HCEC 1CT (cell line): ENCODE data around the gene PIPOX.

Experiments used
- DNase-seq: peaks from one replicate; pipeline ENCODE4 v3.0.0-alpha.2; 2017

Gene PIPOX

GRCh38 chr17:29048440-29049368 lies 5.8 kb downstream of the PIPOX start:
- no peak for DNase-seq

DNA sequence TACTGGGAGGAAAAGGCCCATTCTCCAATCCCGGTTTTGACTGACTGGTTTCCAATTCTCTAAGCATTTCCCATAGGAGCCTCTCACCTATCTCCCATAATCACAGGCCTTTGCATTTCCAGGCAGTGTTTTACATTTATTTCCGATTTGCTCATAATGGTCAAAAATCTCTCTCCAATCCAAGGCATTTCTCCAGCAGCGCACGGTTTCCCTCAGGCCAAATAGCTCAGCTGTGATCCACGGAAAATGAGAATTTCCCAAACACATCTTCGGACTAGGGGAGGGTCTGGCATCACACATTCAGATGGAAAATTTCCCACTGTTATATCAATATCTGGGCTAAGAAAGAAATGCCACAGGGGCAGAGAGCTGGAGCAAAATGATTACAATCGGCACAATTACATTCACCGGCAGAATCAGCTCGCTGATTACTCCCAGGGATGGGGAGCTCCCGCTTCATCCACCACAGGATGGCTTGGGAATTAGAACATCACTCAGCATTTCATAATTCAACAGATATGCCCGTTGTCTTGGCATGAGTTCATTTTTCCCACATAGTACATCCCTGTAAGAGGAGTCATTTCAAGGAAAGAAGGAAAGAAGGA lies 6.7 kb downstream of the PIPOX start:
- DNase-seq = no peak

GRCh38 chr17:29050176-29050575 lies 7.2 kb downstream of the PIPOX start:
- DNase-seq = no peak

GRCh38 chr17:29051194-29051593 lies 8.3 kb downstream of the PIPOX start:
- no peak for DNase-seq

- DNase-seq = no peak
Observed at GRCh38 chr17:29051731-29052130, 8.8 kb downstream of the PIPOX start.

GRCh38 chr17:29054835-29055234 lies 11.9 kb downstream of the PIPOX start:
- DNase-seq = no peak

- no peak for DNase-seq
Observed at GRCh38 chr17:29057361-29057760, 14.4 kb downstream of the PIPOX start.

- no peak for DNase-seq
Observed at GRCh38 chr17:29058391-29058790, 15.4 kb downstream of the PIPOX start.

- peak; percentile 43 for DNase-seq
Observed at GRCh38 chr17:29059281-29059680, 16.3 kb downstream of the PIPOX start.

DNA sequence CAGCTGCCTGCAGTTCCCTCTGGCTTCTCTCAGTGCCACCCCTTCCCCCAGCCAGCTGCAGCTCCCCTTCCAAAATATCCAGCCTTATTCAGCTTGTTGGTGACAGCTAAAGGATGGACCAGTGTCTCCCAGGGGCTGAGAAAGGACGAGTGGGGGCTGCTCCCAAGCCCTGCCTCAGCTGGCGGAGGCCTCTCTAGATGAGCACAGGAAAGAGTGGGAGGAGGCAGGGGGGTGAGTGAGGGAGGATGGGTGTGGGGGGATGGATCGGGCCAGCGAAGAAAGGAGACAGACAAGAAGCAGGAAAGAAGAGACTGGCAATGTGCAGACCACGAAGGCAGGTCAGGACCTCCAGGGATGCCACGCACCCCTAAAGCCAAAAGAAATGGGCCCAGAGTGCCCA lies 17.5 kb downstream of the PIPOX start:
- DNase-seq = no peak

DNA sequence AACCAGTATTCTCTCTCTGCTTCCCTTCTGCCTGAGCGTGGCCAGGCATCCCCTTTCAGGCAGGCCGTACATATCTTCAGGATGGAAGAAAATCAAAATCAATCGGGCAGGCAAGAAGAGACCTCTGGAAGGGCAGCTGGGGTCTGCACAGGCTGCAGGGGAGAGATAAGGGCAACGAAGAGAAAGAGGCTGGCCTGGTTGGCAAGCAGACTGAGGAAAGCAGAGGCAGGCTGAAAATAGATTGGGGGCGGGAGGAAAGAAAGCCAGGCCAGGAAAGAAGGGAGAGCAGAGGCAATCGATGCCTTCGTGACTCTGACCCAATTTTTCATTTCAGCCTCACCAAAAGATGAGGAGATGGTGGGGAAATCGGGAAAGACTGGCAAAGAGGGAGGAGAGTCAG lies 18.1 kb downstream of the PIPOX start:
- no peak for DNase-seq

DNA sequence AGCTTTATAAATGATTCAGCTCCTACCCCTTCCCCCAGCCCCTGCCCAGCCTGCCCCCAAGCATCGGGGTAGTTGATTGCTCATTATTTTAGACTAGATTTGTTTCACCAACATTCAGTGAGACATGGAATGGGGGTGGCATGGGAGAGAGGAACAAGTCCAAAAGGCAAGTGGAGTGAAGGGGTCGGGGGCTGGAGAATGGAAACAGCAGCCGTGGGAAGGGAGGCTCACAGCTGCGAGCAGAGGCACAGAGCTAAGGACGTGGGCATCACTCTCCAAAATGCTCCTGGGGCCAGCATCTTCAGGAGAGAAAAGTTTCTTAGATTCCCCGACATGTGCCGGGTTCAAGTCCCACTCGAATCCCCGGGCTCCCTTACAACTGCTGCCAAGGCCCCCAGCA lies 19.3 kb downstream of the PIPOX start:
- no peak for DNase-seq

DNA sequence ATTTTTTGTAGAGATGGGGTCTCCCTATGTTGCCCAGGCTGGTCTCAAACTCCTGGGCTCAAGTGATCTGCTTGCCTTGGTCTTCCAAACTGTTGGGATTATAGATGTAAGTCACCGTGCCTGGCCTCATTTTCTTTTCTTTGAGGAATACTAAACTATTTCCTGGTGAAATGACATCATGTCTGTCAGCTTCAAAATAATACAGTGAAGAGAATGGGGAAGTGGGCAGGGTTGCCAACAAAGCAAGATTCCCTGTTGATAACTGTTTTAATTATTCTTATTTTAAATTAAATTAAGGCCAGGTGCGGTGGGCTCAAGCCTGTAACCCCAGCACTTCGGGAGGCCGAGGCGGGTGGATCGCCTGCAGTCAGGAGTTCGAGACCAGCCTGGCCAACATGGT lies 21.1 kb downstream of the PIPOX start:
- no peak for DNase-seq

DNA sequence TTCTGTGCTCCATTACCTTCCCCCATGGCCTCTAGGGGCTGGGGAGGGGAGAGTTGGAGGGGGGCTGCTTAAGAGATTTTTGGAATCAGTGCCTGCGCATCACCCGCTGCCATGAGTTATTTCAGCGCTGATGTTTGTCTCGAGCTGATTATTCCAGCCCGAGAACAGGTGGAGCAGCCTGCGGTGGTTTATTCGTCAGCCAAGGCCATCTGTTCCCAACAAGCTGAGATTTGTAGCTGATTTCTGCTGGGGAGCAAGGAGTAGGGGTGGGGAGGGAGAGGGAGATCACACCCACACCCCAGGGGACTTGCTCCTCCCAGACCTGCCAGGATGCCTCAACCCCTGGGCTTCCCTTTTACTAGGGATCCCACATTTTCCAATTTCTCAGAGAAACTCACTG lies 23.1 kb downstream of the PIPOX start:
- DNase-seq = no peak

DNA sequence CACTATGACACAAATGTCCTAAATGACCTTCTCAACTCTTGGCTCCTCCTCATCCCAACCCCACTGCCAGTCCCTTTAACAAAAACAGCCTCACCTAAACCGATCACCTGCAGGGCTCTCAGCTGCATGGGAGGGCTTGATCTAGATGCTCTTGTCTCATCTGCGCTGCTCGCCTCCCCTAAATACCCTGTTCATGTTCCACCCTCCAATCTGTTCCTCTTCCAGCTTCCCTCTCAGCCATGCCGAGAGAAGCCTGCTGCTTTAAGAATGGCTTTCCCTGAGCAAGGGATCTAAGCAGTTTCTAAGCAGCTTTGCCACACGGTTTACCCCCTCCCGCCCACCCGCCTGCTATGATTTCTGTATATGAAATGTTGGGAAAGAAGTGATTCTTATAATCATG lies 23.7 kb downstream of the PIPOX start:
- DNase-seq = no peak

- DNase-seq = no peak
Observed at GRCh38 chr17:29068818-29069217, 25.9 kb downstream of the PIPOX start.

DNA sequence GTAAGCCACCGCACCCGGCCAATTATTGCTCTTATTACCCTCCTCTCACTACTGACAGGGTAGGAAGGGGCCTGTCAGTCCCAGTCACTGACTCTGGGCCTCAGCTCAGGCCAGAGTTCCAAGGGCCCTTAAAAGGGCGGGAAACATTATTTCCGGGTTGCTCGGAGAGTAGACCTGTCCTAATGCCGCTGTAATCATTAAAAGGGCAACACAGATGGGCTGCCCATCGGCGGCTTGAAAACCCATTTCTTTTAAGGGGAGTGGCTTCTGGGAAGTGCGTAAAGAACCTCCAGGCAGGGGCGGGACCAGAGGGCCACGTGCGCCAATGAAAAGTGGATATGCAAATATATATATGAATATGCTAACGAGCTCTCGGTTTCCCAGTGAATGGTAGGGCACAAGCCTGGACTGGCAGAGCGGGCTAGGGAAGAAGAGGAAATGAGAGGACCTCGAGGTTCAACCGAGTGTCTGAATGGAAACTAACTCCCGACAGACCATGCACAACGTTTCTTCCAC lies 26.6 kb downstream of the PIPOX start:
- no peak for DNase-seq

- DNase-seq = no peak
Observed at GRCh38 chr17:29070308-29070707, 27.4 kb downstream of the PIPOX start.

GRCh38 chr17:29070781-29071180 lies 27.8 kb downstream of the PIPOX start:
- no peak for DNase-seq

GRCh38 chr17:29071303-29071702 lies 28.4 kb downstream of the PIPOX start:
- DNase-seq = no peak

- no peak for DNase-seq
Observed at GRCh38 chr17:29073045-29073444, 30.1 kb downstream of the PIPOX start.

DNA sequence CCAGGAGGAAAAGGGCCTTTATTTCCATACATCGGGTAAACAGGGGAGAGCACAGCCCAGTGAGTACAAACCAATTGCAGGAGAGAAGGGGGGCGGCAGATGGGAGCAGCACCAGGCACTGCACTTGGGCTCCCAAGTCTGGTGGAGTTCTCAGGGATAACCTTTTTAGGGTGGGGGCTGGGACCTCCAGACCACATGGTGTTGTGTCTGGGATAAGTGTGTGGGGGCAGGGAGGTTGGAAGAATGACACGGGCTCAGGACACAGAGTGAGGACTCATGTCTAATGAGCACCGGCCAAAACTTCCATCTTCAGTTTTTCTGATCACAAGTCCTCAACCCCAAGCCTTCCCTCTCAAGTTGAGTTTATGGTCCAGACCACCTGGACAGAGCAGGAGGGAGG lies 30.6 kb downstream of the PIPOX start:
- DNase-seq = no peak

- DNase-seq = no peak
Observed at GRCh38 chr17:29074488-29074887, 31.5 kb downstream of the PIPOX start.

- no peak for DNase-seq
Observed at GRCh38 chr17:29076087-29076486, 33.1 kb downstream of the PIPOX start.
